ENCODE measurements around the gene PTTG1IP.

DNA sequence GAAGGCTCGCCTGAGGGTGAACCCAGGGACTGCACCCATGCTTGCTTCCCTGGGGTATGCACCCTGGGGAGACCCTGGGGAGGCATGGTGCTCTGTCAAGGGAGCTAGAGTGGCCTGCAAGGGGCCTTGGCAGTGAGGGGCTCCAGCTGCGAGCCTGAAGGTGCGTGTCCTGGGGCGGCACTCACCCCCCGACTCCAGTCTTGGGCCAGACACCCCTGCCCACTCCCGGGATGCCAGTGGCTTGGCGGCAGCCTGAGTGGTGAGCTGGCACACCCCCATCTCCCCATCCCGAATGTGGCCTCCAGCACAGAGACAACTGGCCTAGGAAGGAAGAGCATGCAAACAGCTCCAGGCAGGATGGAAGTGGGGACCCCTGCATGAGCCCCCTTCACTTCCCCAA, 58.3 kb downstream of the PTTG1IP start:
- TF ChIP-seq POLR2A (IDR thresholded peaks at IDR 0.05) (no peak), POLR2AphosphoS5 (IDR thresholded peaks at IDR 0.05) (no peak), CTCF (IDR thresholded peaks at IDR 0.05) (no peak)

All from transverse colon (tissue), 4 donors.